Uterus (tissue), 2 donors: Measurements from ENCODE around the gene RIPPLY3.
"Not testable (repeated sequence)": the region's sequence is repeated elsewhere in the genome, so short reads cannot be mapped to it uniquely, and the experiment has no call there.

Experiments
- POLR2A ChIP-seq, 2 donors: fragments of 450-650 bp; IDR thresholded peaks; one replicate each; pipeline ENCODE4 v1.6.1; 2016; ENCODE audit warnings: antibody characterized with exemption in 2 of 2, mild to moderate bottlenecking in 1 of 2, moderate library complexity in 1 of 2
- TF ChIP-seq, protein P1 (sequence below), 4 experiments: fragments of 200-600 bp in 2 of 4; fragments of 450-650 bp in 2 of 4; sonication (generic) in 2 of 4; IDR thresholded peaks; one replicate each; pipeline ENCODE4 v1.5.1; 2016 to 2019; ENCODE audit warnings: antibody characterized with exemption in 4 of 4, mild to moderate bottlenecking in 2 of 4, moderate library complexity in 1 of 4

DNA sequence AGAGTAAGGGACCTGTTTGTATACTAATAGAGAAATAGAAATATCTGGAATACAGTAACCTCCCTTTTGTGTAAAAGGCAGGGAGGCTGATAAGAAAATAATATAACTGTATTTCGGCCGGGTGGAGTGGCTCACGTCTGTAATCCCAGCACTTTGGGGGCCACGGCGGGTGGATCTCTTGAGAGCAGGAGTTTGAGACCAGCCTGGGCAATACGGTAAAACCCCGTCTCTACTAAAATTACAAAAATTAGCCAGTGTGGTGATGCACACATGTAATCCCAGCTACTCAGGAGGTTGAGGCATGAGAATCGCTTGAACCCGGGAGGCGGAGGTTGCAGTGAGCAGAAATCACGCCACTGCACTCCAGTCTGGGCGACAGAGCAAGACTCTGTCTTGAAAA lies 11.2 kb upstream of the RIPPLY3 start:
- TF ChIP-seq, protein P1, sequence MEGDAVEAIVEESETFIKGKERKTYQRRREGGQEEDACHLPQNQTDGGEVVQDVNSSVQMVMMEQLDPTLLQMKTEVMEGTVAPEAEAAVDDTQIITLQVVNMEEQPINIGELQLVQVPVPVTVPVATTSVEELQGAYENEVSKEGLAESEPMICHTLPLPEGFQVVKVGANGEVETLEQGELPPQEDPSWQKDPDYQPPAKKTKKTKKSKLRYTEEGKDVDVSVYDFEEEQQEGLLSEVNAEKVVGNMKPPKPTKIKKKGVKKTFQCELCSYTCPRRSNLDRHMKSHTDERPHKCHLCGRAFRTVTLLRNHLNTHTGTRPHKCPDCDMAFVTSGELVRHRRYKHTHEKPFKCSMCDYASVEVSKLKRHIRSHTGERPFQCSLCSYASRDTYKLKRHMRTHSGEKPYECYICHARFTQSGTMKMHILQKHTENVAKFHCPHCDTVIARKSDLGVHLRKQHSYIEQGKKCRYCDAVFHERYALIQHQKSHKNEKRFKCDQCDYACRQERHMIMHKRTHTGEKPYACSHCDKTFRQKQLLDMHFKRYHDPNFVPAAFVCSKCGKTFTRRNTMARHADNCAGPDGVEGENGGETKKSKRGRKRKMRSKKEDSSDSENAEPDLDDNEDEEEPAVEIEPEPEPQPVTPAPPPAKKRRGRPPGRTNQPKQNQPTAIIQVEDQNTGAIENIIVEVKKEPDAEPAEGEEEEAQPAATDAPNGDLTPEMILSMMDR (IDR thresholded peaks at IDR 0.05) = not testable (repeated sequence)
- not testable (repeated sequence) for TF ChIP-seq POLR2A (IDR thresholded peaks at IDR 0.05)
